ENCODE results near the gene PITHD1.

GRCh38 chr1:23816906-23817305 lies 38.7 kb downstream of the PITHD1 start:
- TF ChIP-seq, protein P1, sequence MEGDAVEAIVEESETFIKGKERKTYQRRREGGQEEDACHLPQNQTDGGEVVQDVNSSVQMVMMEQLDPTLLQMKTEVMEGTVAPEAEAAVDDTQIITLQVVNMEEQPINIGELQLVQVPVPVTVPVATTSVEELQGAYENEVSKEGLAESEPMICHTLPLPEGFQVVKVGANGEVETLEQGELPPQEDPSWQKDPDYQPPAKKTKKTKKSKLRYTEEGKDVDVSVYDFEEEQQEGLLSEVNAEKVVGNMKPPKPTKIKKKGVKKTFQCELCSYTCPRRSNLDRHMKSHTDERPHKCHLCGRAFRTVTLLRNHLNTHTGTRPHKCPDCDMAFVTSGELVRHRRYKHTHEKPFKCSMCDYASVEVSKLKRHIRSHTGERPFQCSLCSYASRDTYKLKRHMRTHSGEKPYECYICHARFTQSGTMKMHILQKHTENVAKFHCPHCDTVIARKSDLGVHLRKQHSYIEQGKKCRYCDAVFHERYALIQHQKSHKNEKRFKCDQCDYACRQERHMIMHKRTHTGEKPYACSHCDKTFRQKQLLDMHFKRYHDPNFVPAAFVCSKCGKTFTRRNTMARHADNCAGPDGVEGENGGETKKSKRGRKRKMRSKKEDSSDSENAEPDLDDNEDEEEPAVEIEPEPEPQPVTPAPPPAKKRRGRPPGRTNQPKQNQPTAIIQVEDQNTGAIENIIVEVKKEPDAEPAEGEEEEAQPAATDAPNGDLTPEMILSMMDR (IDR thresholded peaks at IDR 0.05; ENCODE audit: low read depth, low read length, poor library complexity, severe bottlenecking) = no peak
- TF ChIP-seq EZH2phosphoT487 (IDR thresholded peaks at IDR 0.05; ENCODE audit: borderline replicate concordance, low read length) = no peak
